HG03354 (cell line): ENCODE data around the gene SPACDR.
"Not testable (repeated sequence)": the region's sequence is repeated elsewhere in the genome, so short reads cannot be mapped to it uniquely, and the experiment has no call there.

Experiments used
- ATAC-seq: cut with Tn5 transposase; IDR thresholded peaks from one replicate; pipeline ENCODE4 v1.9.1; 2021; ENCODE audit warnings: mild to moderate bottlenecking; ENCODE audit not compliant: unreplicated experiment, poor library complexity, severe bottlenecking

Gene SPACDR, protein sequence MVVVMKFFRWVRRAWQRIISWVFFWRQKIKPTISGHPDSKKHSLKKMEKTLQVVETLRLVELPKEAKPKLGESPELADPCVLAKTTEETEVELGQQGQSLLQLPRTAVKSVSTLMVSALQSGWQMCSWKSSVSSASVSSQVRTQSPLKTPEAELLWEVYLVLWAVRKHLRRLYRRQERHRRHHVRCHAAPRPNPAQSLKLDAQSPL

DNA sequence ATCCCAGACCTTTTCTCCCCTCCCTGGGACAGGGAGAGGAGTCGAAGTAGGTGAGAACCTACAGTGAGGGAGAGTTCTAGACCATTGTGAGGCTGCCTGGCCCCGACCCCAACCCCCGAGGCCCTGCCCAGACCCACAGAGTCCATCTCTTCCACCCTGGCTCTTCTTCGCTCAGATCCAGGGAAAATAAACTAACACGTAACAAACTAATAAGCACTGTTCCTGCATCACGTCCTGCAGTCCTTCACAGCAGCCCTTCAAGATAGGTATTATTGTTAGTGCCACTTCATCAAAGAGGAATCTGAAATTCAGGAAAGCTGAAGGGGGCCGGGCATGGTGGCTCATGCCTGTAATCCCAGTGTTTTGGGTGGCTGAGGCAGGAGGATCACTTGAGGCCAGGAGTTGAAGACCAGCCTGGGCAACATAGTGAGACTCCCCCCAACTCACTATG is at the start of gene SPACDR:
SPACDR (minus strand) TSS at position 51 of the 451 bp plus-strand sequence. CDS start 235 bp downstream, outside the sequence.
- ATAC-seq: no peak

DNA sequence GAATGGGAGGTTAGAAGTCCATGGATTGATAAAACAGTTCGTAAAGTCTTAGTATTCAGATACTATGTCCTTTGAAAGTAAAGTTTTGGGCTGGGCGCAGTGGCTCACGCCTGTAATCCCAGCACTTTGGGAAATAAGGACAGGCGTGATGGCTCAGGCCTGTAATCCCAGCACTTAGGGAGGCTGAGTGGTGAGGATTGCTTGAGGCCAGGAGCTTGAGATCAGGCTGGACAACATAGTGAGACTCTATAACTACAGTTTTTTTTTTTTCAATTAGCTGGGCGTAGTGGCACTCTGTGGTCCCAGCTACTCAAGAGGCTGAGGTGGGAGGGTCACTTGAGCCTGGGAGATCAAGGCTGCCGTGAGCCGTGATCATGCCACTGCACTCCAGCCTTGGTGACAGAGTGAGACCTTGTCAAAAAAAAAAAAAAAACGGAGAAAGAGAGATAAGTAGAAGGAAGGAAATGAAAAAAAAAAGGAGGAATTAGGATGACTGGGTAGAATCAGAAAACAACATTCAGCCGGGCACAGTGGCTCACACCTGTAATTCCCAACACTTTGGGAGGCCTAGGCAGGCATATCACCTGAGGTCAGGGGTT is 49.3 kb upstream of the SPACDR start:
- ATAC-seq: no peak

DNA sequence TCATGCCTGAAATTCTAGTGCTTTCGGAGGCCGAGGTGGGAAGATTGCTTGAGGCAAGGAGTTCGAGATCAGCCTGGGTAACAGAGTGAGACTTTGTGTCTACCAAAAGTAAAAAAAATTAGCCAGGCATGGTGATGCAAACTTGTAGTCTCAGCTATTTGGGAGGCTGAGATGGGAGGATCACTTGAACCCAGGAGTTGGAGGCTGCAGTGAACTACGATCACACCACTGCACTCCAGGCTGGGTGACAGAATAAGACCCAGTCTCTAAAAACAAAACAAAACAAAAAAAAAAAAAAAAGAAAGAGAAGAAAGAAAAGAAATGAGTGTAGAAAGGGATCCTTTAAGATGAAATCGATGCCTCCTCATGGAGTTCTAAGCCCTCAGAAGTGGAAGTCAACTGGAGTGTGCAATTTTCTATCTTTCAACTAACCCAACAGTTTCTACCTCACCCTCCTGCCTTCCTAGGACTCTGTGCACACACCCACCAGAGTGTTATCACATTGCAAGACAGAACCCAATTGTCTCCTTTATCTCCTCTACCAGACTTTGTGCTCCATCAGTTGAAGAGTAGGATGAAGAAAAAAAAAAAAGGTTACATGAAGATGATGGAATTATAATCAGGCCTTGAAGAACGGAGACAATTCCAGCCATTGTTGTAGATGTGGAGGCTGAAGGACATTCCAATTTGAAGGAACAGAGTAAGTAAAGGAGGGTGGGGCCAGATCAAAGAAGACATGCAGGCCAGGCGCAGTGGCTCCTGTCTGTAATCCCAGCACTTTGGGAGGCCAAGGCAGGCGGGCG is 46.6 kb upstream of the SPACDR start:
- ATAC-seq: no peak

DNA sequence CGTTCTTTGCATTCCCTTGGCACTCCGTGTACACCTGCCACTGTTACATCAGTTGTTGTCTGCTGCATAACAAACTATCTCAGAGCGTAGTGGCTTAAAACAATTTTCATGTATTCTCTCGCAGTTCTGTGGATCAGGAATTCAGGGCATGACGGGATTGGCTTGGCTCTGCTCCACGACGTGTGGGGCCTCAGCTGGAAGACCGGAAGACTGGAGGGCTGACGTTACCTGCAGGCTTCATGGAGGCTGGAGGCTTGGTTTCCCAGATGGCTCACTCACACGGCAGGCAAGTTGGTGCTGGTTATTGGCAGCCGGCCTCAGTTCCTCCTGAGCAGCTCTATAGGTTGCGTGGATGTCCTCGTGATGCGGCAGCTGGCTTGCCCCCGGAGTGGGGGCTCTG is 45.2 kb upstream of the SPACDR start:
- ATAC-seq: no peak

DNA sequence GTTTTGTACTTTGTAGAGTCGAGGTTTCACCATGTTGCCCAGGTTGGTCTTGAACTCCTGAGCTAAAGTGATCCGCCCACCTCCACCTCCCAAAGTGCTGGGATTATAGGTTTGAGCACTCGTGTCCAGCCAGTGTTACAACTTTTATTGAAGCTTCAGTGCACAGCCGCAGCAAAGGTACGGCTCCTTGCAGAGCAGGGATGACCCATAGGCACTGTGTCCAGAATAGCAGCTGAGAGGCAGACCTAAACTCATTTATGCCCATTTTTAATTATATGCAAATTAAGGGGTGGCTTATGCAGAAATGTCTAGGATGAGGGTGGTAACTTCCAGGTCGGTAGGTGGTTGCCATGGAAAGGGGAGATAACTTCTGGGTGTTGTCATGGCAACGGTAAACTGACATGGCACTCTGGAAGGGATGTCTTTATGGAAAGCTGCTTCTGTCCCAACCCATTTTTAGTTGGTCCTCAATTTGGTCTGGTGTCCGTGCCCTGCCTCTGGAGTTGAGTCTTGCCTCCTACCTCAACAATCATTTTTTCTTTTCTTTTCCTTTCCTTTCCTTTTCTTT is 42.4 kb upstream of the SPACDR start:
- no peak for ATAC-seq

DNA sequence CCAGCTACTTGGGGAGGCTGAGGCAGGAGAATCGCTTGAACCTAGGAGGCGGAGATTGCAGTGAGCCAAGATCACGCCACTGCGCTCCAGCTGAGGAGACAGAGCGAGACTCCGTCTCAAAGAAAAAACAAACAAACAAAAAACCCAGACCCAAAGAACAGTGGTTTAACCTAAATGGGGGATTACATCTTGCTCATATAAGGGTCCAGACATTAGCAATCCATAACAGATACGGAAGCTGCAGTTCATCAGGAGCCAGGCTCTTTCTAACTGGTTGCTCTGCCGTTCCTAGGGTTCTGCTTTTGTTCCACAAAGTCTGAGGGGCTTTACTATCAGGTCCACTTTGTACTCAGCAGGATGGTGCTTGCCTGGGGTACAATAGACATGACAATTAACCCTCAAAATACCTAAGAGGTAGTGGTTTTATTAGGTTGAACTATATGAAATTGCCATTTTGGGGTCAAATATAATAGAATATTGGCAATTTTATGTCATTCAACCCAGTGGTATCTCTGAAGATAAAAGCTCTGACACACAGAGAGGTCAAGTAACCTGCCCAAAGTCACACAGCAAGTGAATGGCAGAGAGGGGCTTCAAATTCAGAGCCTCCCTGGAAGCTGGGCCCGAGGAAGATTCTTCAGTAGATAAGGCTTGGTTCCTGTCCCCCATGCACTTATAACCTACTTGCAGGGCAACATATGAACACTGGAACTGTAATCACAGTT is 41.0 kb upstream of the SPACDR start:
- ATAC-seq: no peak

DNA sequence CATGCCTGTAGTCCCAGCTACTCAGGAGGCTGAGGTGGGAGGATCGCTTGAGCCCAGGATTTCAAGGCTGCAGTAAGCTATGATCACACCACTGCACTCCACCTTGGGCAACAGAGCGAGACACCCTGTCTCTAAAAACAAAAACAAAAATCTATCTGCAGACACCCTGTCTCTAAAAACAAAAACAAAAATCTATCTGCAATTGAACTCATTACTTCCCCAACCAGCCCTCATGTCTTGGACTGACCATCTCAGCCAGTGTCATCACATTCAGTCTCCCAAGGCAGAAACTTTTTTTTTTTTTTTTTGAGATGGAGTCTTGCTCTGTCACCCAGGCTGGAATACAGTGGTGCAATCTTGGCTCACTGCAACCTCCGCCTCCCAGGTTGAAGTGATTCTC is 40.0 kb upstream of the SPACDR start:
- ATAC-seq: not testable (repeated sequence)

DNA sequence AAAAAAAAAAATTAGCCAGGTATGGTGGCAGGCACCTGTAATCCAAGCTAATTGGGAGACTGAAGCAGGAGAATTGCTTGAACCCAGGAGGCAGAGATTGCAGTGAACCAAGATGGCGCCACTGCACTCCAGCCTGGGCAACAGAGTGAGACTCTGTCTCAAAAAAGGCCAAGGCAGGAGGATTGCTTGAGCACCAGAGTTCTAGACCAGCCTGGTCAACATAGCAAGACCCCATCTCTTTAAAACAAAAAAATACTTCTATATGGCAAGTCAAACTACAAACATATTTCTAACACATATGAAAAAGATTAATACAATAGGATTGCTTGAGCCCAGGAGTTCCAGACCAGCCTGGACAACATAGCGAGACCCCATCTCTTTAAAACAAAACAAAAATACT is 36.7 kb upstream of the SPACDR start:
- not testable (repeated sequence) for ATAC-seq

DNA sequence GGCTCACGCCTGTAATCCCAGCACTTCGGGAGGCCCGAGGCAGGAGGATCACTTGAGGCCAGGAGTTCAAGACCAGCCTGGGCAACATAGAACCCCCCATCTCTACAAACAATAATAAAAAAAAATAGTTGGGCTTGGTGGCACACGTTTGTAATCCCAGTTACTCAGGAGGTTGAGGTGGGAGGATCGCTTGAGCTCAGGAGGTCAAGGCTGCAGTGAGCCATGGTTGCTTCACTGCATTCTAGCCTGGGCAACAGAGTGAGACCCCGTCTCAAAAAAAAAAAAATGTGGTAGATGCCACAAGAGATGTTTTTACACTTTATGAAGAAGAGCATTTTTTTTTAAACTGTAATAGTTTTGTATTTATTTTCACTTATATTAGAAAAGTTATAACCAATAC is 32.4 kb upstream of the SPACDR start:
- ATAC-seq: no peak

DNA sequence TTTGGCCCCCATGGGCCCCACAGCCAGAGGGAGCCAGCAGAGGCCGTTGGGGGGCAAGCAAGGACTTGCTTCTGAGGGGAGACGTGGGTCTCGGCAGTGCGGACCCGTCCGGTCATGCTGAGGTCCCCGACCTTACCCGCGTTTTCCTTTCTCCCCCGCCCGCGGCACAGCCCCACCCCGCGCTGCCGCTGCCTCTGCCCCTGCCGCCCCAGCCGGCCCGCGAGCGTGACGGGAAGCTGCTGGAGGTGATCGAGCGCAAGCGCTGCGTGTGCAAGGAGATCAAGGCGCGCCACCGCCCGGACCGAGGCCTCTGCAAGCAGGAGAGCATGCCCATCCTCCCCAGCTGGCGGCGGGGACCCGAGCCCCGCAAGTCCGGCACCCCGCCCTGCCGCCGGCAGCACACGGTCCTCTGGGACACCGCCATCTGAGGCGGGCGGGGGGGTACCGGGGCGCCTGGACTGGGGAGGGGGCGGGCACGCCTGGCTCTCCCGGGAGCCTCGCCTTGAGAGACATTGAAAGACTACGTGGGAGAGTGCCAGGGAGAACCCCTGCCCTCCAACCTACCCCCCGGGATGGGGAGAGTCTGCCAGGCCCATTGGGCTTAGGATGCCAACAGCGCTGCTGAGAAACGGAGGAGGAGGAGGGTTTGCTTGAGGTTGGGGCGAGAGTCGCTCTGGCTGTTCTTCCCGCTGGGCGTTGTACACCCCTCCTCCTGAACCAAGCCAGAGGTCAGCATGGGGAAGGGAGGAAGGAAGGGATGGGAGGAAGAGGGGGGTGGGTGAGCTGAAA is 29.6 kb upstream of the SPACDR start:
- no peak for ATAC-seq

DNA sequence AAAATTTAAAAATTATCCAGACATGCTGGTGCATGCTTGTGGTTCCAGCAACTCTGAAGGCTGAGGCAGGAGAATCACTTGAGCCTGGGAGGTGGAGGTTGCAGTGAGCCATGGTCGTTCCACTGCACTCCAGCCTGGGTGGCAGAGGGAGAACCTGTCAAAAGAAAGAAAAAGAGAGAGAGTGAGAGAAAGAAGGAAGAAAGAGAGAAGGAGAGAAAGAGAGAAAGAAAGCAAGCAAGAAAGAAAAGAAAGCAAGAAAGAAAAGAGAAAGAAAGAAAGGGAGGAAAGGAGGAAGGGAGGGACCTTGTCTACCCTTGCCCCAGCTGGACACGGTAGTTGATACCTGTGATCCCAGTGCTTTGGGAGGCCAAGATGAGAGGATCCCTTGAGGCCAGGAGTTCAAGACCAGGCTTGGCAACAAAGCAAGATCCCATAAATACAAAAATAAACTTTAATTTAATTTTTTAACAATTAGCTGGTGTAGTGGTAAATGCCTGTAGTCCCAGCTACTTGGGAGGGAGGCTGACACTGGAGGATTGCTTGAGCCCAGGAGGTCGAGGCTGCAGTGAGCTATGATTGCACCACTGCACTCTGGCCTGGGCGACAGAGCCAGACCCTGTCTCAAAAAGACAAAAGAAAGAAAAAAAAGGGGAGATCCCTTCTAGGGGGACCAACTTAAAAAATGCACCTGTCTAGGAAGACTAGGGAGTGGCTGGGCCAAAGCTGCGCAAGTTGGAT is 28.8 kb upstream of the SPACDR start:
- ATAC-seq: no peak

DNA sequence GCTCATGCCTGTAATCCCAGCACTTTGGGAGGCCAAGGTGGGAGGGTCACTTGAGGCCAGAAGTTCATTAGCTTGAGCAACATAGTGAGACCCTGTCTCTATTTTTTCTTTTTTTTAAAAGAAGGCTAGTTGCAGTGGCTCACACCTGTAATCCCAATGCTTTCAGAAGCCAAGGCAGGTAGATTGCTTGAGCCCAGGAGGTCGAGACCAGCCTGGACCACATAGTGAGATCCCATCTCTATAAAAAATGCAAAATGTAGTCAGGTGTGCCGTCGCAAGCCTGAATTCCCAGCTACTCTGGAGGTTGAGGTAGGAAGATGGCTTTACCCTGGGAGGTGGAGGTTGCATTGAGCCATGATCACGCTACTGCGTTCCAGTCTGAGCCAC is 27.1 kb upstream of the SPACDR start:
- ATAC-seq: no peak

DNA sequence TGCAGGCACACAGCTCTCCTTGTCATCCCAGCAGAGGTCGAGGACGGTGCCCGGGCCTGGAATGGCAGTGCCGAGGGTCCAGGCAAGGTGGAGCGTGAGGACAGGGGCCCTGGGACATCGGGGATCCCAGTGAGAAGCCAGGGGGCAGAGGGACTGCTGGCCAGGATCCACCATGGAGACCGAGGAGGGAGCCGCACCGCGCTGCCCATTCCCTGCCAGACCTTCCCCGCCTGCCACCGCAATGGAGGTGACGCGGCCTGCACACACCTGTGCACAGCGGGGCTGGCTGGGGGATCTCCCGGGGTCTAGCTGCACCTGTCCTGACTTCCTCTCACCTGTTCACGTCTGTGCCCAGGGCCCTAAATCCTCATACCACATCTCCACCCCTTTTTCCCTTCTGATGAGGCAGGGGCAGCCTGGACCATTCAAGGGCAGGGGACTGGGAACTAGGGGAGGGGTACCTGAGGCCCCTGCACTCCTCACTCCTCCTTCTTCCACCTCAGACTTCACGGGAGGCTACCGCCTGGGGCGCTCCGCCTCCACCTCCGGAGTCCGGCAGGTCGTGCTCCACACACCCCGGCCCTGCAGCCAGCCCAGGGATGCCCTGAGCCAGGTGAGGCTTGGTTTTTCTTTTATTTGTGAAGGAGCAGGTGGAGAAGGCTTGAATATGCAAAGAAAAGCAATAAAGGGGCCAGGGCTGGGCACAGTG is 26.6 kb upstream of the SPACDR start:
- no peak for ATAC-seq

DNA sequence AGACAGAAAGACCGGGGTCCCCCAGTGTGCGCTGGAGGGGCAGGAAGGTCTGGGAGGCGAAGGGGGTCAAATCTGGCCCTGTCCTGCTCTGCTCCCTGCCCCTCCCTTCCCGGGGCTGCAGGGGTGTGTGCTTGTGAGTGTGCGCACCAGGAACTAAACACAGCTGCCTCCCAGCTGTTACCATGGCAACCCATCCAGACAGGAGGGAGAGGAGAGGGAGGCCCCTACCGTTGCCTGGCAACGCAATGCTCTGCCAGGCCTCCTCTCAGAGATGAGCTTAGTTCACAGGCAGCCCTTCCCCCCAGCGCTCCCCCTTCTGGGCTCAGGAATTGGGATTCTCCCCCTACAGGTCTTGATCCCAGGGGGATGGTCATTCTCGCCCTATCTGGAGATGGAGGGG is 25.8 kb upstream of the SPACDR start:
- no peak for ATAC-seq

DNA sequence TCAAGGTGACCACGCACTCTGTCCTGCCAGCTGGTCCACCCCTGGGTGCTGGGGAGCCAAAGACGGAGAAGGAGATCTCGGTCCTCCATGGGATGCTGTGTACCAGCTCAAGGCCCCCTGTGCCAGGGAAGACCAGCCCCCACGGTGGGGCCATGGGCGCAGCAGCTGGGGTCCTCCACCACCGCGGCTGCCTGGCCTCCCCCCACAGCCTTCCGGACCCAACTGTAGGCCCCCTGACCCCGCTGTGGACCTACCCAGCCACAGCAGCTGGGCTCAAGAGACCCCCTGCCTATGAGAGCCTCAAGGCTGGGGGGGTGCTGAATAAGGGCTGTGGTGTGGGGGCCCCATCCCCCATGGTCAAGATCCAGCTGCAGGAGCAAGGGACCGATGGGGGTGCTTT is 25.1 kb upstream of the SPACDR start:
- no peak for ATAC-seq

DNA sequence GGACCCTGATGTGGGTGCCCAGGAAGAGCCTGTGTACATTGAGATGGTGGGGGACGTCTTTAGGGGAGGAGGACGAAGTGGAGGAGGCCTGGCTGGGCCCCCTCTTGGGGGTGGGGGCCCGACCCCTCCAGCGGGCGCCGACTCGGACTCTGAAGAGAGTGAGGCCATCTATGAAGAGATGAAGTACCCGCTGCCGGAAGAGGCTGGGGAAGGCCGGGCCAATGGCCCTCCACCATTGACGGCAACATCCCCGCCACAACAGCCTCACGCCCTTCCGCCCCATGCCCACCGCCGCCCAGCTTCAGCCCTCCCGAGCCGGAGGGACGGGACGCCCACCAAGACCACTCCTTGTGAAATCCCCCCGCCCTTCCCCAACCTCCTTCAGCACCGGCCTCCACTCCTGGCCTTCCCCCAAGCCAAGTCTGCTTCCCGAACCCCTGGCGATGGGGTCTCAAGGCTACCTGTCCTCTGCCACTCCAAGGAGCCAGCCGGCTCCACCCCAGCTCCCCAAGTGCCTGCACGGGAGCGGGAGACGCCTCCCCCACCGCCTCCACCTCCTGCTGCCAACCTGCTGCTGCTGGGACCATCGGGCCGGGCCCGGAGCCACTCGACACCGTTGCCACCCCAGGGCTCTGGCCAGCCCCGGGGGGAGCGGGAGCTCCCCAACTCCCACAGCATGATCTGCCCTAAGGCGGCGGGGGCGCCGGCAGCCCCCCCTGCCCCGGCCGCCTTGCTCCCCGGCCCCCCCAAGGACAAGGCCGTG is 24.5 kb upstream of the SPACDR start:
- ATAC-seq: no peak

DNA sequence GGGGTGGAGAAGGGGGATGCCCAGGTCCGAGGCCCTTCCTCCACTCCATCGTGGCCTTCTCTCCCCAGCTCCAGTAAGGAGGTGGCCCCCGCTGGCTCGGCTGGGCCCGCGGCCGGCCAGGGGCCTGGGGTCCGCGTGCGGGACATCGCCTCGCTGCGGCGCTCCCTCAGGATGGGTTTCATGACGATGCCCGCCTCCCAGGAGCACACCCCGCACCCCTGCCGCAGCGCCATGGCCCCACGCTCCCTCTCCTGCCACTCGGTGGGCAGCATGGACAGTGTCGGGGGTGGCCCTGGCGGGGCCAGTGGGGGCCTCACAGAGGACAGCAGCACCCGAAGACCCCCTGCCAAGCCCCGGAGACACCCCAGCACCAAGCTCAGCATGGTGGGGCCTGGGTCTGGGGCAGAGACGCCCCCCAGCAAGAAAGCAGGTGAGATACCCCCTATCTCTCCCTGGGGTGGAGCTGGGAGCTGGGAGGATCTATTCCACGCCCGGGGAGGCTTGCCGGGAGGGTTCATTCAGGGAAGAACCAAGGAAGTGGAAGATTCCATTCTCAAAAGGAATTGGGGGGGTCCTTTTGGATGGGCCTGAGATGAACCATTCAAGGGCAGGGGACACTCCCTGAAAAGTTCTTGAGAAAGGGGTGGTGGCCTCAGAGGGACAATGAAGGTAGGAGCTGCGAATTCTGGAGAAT is 22.8 kb upstream of the SPACDR start:
- ATAC-seq: no peak
